ENCODE measurements around the gene NEU3. TPM values are rescaled to one million over a fixed set of nuclear protein-coding genes. Genes with fewer than 3 reads are reported as not detected.

Gene NEU3, protein sequence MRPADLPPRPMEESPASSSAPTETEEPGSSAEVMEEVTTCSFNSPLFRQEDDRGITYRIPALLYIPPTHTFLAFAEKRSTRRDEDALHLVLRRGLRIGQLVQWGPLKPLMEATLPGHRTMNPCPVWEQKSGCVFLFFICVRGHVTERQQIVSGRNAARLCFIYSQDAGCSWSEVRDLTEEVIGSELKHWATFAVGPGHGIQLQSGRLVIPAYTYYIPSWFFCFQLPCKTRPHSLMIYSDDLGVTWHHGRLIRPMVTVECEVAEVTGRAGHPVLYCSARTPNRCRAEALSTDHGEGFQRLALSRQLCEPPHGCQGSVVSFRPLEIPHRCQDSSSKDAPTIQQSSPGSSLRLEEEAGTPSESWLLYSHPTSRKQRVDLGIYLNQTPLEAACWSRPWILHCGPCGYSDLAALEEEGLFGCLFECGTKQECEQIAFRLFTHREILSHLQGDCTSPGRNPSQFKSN
- total RNA-seq, result 4.4 and 8.3 TPM in 2 replicates

DNA sequence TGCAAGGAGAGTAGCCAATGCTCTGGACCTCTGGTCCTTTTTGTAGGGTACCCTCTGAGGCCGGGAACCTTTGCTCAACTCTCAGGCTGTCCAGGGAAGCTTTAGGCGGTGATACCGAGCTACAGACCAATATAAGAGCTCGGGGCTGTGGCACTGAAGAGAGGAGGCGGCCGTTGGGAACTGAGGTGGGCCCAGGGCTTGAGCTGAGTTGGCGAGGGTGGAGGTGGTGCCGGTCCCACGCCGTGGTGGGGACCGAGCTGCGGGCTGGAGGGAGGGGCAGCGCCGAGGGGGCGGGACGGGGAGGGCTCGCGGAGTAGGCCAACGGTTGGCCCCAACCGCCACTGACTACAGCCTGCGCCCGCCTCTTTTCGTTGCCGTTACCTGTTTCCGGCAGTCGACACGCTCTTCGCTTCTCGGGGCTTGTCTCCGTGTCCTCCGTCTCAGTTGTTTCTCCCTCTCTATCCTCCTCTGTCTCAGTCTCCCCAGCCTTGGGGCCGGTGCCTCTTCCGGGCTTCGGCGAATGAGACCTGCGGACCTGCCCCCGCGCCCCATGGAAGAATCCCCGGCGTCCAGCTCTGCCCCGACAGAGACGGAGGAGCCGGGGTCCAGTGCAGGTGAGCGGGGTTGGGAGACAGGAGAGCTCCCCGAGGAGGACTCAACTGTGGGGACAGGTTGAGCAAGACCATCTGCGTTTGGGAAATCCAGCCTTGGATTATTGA lies at the start of gene NEU3:
NEU3 (plus strand) TSS at position 393 of the 719 bp plus-strand sequence; CDS start at position 521, 128 bp downstream.

DNA sequence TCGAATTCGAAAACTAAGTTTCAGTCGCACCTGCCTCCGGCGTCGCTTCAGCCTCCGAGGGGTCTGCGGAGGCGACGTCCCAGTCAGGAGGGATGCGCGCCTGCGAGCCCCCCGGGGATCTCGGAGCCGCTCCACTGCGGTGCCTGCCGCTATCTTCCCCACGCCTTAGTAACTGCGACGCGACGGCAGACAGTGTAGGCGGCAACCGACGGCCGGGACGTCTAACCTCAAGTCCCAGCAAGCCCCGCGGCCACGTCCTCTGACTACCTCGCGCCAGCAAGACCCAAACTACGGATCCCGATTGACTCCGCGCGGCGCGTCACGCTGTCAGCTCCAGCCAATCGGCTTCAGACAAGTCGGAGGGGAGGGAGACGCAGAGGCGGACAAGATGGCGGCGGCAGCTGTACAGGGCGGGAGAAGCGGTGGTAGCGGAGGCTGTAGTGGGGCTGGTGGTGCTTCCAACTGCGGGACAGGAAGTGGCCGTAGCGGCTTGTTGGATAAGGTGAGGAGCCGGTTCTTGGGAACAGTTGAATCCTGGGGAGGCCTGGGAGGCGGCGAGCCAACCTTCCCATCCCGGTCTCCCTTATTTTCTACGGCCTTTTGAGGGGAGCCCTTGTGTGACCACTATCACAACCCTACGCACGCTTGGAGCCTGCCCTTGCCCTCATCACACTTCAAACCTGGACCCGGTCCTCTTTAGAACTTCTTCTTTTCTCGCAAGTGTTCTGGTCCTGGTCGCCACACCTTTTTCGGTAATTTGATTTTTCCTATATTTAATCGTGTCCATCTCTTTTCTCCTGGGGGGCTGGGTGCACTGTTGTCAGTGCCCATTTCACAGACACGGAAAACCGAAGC lies 39.6 kb upstream of the NEU3 start, which contains the start of the genes SPCS2 and XRRA1:
SPCS2 (plus strand) TSS at position 369 of the 855 bp plus-strand sequence; CDS start at position 389, 20 bp downstream.
XRRA1 (minus strand) TSS at position 194 of the 855 bp plus-strand sequence. CDS start 8,213 bp downstream, outside the sequence.

Other genes starting within 250 kb of the NEU3 start
- 9.9 and 14.1 TPM in 2 replicates for gene RNF169, start 240.1 kb upstream of the NEU3 start, total RNA-seq
- 17.6 and 24.9 TPM in 2 replicates for gene XRRA1, start 39.8 kb upstream of the NEU3 start, total RNA-seq
- gene SPCS2, start 39.7 kb upstream of the NEU3 start, total RNA-seq, result 45.9 and 60.3 TPM in 2 replicates
- gene OR2AT4, start 107.9 kb downstream of the NEU3 start, total RNA-seq, result not detected in 2 replicates
- gene SLCO2B1, start 162.2 kb downstream of the NEU3 start, total RNA-seq, result not detected in 2 replicates